Thymus (tissue), 11 donors: Measurements from ENCODE around the gene TMEM247. TPM values are rescaled to one million over a fixed set of nuclear protein-coding genes. Genes with fewer than 3 reads are reported as not detected.

ENCODE experiments used
- DNase-seq, 9 donors: peaks; one replicate each; pipeline ENCODE4 v3.0.0-alpha.2; 2013; ENCODE audit warnings: low spot score in 9 of 9, low read depth in 6 of 9, missing footprints in 1 of 9
- H3K27ac ChIP-seq, 2 donors: one replicate each; pipeline ENCODE4 v1.5.1; 2013; ENCODE audit warnings: control low read depth in 1 of 2, low read depth in 1 of 2, low read length in 1 of 2, mild to moderate bottlenecking in 1 of 2, moderate library complexity in 1 of 2
- H3K27me3 ChIP-seq, 2 donors: one replicate each; pipeline ENCODE4 v1.5.1; 2013; ENCODE audit warnings: low read length in 1 of 2; ENCODE audit not compliant: control insufficient read depth in 2 of 2, insufficient read depth in 1 of 2
- H3K36me3 ChIP-seq, 2 donors: one replicate each; pipeline ENCODE4 v1.5.1; 2013; ENCODE audit warnings: low read length in 1 of 2, mild to moderate bottlenecking in 1 of 2, moderate library complexity in 1 of 2; ENCODE audit not compliant: control insufficient read depth in 2 of 2, insufficient read depth in 2 of 2
- H3K4me1 ChIP-seq, 2 donors: one replicate each; pipeline ENCODE4 v1.5.1; 2013; ENCODE audit warnings: low read length in 2 of 2; ENCODE audit not compliant: control insufficient read depth in 2 of 2, insufficient read depth in 2 of 2
- H3K4me3 ChIP-seq, 2 donors: one replicate each; pipeline ENCODE4 v1.5.1; 2013; ENCODE audit warnings: low read length in 2 of 2, control low read depth in 1 of 2, mild to moderate bottlenecking in 1 of 2
- H3K9me3 ChIP-seq, 2 donors: one replicate each; pipeline ENCODE4 v1.5.1; 2013; ENCODE audit warnings: low read length in 1 of 2, mild to moderate bottlenecking in 1 of 2; ENCODE audit not compliant: control insufficient read depth in 2 of 2, insufficient read depth in 1 of 2
- WGBS: extraction: QIAGEN DNeasy Blood & Tissue Kit; methylation state at CpG from one replicate; pipeline ENCODE4 v1.1.7; 2013; 5-methylcytosine and 5-hydroxymethylcytosine counted together
- polyA plus RNA-seq: library from polyadenylated mRNA; stranded (reverse); fragments of 200-250 nt; gene quantifications from one replicate; pipeline ENCODE4 v1.2.3, GENCODE V29; 2013
- total RNA-seq: library from RNA; stranded (reverse); fragments of 120-200 nt; gene quantifications from one replicate; pipeline ENCODE4 v1.2.4, GENCODE V29; 2013
- donor health status: healthy.

The TMEM247 gene
- total and polyA plus RNA-seq, 2 donors: not detected

DNA sequence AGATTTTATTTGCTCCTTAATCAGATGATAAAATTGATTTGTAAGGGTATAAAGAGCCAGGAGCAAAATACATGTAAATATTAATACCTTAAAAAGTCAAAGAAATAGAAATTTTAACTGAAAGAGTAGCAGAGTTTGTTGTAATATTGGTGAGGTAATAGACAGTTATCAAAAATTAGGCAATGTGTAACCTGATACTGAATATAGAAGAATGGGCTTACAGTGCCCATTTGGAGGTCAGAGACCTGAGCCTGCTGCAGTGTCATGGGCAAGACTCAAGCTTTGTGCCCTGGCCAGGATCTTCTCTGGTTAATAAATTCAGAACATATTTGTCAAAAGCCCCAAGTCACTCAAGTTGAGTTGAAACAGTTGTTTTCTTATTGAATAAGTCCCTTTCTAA is 29.7 kb upstream of the TMEM247 start:
- Histone ChIP-seq H3K27me3 (no peaks in the 10 kb centered on the region), H3K36me3 (no peaks in the 10 kb centered on the region), H3K4me3 (no peak overlapping the region), H3K4me1 (no peaks in the 10 kb centered on the region), H3K27ac (no peak overlapping the region), H3K9me3 (no peaks in the 10 kb centered on the region)
- no peak for DNase-seq

DNA sequence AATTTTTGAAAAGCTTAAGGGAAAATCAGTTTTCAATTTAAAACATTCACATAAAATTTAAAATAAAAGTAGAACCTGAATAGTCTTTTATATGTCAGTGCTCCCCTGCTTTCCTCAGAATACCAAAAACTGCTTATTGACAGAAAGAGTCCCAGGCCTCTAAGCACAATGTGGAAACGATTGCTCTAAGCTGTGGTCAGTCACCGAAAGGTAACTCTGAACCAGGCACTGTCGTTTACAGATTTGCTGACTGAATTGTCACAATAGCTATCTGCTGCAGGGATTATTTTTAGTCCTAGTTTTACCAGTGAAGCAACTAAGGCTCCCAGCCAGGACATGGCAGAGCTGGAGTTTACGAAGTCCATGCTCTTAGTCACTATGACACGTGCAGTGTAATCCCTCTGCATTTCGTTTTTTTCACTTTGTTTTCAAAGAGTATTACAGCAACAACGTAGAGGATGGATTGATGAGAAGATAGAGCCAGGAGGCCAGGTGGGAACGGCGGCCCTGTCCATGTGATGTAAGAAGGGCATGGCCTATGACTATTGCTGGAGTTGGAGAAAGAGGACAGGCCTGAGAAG is 28.1 kb upstream of the TMEM247 start:
- H3K9me3 ChIP-seq: no peaks in the 10 kb centered on the region
- peak overlapping the region in 1 of 2 donors; percentile 39 for H3K27ac ChIP-seq
- WGBS: 94% methylated on average over 9 of the region's 9 CpGs
- no peaks in the 10 kb centered on the region for H3K36me3 ChIP-seq
- no peak for DNase-seq
- H3K4me1 ChIP-seq: no peaks in the 10 kb centered on the region
- no peak overlapping the region for H3K4me3 ChIP-seq
- no peaks in the 10 kb centered on the region for H3K27me3 ChIP-seq

DNA sequence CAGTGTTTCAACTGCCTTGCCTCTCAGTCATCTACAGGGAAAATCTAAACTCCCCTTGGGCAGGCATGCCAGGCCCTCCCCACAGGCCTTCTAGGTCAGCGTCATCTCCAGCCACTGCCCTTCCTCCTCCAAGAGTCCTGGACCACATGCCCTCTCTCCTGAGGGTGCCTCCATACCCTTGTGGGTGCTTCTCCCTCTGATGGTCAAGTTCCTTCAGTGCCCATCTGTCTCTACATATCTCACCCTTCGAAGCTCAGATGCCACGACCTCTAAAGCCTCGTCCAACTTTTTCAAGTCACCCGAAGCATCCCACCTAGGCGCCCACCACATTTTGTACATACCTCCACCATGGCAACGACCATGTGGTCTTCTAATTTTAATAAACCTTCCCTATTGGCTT is 22.6 kb upstream of the TMEM247 start:
- 97% methylated on average over 7 of the region's 7 CpGs for WGBS
- no peak for DNase-seq
- H3K36me3 ChIP-seq: no peaks in the 10 kb centered on the region

DNA sequence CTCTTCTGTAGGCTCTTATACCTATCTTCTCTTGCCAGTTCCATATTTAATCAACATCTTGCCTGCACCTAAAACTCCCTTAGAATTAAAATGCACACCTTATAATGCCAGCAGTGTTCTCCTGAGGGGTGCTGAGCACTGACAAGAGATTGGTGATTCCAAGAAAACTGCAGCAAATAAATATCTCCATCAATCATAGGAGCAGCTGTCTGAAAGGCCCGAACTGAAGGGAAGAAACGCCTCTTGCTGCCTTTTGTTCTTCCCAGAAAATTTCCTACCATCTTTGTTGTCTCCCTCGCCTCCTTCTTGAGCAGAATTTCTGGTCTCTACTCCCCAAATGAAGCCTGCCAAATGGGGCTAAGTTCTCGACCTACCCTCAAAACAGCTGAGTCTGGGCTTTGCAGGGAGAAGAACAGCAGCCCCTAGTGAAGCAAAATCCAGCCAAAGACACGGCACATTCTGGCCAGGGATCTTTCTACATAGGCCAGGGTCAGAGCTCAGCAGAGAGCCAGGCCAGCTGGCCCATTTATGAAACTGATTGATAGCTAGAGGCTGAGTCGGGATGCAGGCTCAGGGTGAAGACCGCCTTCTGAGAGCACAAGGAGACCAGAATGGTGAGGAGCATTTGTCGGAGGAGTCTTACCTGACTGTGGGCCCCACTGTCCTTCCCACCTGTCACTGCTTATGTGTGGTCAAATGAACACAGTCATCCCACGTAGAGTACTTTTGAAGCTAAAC is 20.4 kb upstream of the TMEM247 start:
- Histone ChIP-seq H3K27me3 (no peaks in the 10 kb centered on the region), H3K27ac (no peak overlapping the region), H3K36me3 (no peaks in the 10 kb centered on the region), H3K4me3 (no peak overlapping the region), H3K9me3 (no peaks in the 10 kb centered on the region), H3K4me1 (peaks cover 0 to 9% of the 10 kb centered on the region in 2 donors)
- DNase-seq: no peak
- 96% methylated on average over 9 of the region's 9 CpGs for WGBS

More for the DNA sequence above, 22.6 kb upstream of the TMEM247 start:
- Histone ChIP-seq H3K9me3 (no peaks in the 10 kb centered on the region), H3K27me3 (no peaks in the 10 kb centered on the region), H3K27ac (no peak overlapping the region), H3K4me3 (no peak overlapping the region), H3K4me1 (peaks cover 0 to 7% of the 10 kb centered on the region in 2 donors)

DNA sequence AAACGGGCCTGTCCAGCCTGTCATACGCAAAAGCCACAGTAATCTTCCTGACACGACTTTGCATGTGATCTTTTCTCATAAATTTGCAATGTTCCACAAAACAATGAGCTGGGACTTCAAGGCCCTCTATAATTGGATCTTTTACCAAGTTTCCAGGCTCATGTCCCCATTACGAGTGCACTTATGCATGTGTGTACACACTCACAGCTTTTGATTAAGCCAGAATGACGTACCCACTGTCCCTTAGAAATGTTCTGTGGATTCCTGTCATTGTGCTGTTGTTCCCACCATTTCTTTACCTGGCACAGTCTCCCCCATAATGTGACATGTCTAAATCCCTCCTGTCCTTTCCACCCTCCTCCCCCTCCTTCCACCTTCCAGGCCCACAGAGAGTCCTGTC is 19.7 kb upstream of the TMEM247 start:
- 77% methylated on average over 5 of the region's 5 CpGs for WGBS
- Histone ChIP-seq H3K4me1 (peaks cover 0 to 9% of the 10 kb centered on the region in 2 donors), H3K27me3 (no peaks in the 10 kb centered on the region), H3K36me3 (no peaks in the 10 kb centered on the region), H3K9me3 (no peaks in the 10 kb centered on the region), H3K27ac (no peak overlapping the region), H3K4me3 (no peak overlapping the region)
- DNase-seq: no peak

DNA sequence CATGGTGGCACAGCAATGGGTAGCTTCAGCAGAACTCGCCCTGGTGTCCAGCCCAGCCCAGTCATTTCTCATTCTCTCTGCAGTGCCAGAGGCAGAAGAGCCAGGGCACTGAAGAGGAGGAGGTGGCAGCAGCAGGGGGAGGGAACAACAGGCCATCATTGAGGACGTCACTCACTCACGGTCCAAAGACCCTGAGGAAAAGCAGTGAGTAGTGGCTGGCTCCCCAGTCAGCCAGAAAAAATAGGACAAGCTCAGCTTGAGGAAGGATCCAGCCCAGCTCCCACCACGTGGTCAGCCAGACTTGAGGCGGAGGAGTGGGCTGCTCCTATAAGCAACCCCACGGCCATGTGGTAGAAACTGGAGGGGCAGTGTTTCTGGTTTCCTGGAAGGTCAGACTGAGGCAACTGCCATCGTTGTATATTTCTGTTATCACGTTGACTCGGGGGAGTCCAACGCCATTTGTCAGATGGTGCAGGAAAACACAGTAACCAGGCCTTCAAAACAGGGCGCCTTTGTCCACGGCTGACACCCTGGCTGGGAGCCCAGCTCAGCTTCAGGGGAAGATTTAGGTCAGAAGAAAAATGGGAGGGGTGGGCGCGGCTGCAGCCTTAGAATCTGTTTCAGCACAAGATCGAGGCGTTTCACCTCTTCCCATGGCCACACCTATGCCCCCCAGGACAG is 19.0 kb upstream of the TMEM247 start:
- Histone ChIP-seq H3K9me3 (no peaks in the 10 kb centered on the region), H3K36me3 (no peaks in the 10 kb centered on the region), H3K4me3 (no peak overlapping the region), H3K27ac (no peak overlapping the region), H3K27me3 (no peaks in the 10 kb centered on the region), H3K4me1 (peaks cover 0 to 9% of the 10 kb centered on the region in 2 donors)
- WGBS: 91% methylated on average over 16 of the region's 16 CpGs
- no peak for DNase-seq

DNA sequence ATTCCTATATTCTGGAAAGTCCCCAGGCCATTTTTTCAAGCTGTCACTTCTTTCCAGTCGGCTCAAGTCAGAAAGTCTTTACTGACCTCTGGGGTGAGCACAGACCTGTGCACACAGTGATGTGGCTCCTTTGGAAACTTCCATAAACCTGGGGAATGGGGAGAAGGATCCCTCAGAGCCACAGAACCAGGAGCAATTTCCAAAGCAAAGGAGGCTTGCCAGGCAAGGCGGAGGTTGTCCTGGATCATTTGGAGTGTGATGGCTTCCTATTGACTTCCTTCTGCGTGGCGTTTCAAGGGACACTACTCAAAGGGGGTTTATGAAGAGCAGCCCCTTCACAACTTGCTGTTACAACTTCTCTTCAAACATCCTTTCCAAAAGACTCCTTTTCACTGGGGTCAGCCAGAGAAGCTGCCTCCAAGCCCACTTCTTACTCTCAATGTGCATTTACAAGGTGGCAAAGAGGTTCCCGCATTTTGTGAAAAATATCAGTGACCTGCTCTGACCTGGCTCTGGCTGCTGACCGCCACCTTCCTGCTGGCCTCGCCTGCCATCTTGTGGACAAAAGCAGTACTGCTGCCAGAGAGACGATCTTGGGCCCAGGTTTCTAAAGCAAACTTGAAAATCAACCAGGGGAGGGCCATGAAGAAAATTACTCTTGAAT is 18.2 kb upstream of the TMEM247 start:
- Histone ChIP-seq H3K27ac (no peak overlapping the region), H3K4me1 (peaks cover 0 to 9% of the 10 kb centered on the region in 2 donors), H3K27me3 (no peaks in the 10 kb centered on the region), H3K4me3 (no peak overlapping the region), H3K9me3 (no peaks in the 10 kb centered on the region), H3K36me3 (no peaks in the 10 kb centered on the region)
- peak in 7 of 9 donors; percentile 24 to 72 (median 44) for DNase-seq
- WGBS: 37% methylated on average over 8 of the region's 8 CpGs

DNA sequence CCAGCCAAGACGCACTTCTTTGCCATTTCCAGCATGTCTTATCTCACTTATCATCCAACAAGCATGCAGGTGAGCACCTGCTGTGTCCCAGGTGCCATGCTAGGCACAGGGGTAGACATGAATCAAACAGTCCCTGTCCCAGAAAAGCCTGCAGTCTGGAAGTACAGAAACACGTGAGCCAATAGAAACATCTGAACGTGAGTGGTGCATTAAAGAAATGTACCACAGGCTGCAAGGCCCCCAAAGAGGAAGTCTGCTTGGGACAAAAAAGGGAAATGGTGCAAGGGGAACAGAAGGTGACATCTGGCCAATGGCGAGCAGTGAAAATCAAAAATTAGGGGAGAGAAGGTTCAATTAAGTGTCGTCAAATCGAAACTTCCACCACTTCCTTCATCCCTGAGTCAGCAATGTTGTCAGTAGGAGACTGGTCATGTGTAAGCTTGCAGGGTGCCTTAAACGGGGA is 17.6 kb upstream of the TMEM247 start:
- Histone ChIP-seq H3K4me3 (no peak overlapping the region), H3K36me3 (no peaks in the 10 kb centered on the region), H3K9me3 (no peaks in the 10 kb centered on the region), H3K27me3 (no peaks in the 10 kb centered on the region), H3K4me1 (peaks cover 0 to 9% of the 10 kb centered on the region in 2 donors), H3K27ac (no peak overlapping the region)
- WGBS: 15% methylated on average over 7 of the region's 7 CpGs
- DNase-seq: peak in 2 of 9 donors; percentile 6 to 37

DNA sequence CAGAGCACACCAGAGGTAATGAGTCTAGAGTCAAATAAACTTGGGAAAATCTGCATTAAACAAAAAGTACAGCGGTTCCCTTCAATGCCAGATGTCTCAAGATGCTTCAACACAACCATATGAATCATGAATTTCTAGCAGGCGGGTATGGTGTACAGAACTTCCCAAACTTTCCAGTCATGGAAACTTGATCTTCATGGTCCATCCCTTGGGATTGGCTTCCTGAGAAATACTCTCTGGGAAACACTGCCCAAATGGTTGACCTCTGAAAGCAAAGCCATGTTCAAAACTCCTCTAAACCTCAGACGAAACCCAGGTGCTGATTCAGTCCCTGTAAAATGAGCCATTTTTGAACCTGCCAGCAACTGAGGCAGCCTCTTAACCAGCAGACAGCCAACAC is 16.4 kb upstream of the TMEM247 start:
- no peak for DNase-seq
- WGBS: 99% methylated on average over 3 of the region's 3 CpGs

More for the DNA sequence above, 16.4 kb upstream of the TMEM247 start:
- Histone ChIP-seq H3K27me3 (no peaks in the 10 kb centered on the region), H3K4me3 (no peak overlapping the region), H3K36me3 (no peaks in the 10 kb centered on the region), H3K27ac (no peak overlapping the region), H3K9me3 (no peaks in the 10 kb centered on the region), H3K4me1 (peaks cover 0 to 9% of the 10 kb centered on the region in 2 donors)
